IMR-90 (cell line): Measurements from ENCODE around the gene CST1. TPM values are rescaled to one million over a fixed set of nuclear protein-coding genes. Genes with fewer than 3 reads are reported as not detected.

Experiments
- ATAC-seq: fragments of 200-7000 bp; cut with Tn5 transposase; 2 replicates; pipeline ENCODE4 v1.9.1; 2020; ENCODE audit warnings: low read depth, mild to moderate bottlenecking, moderate library complexity
- BruUV-seq: library from RNA; stranded (reverse); fragments of 400-500 nt; replicated peaks from 2 replicates; lab custom pipeline; 2021; lab: Mats Ljungman, UMichigan
- CTCF ChIA-PET: fragments of 300-600 bp; formaldehyde crosslinking; extraction: SDS; loops from one replicate; lab custom pipeline; 2021; ENCODE audit warnings: antibody characterized with exemption; lab: Yijun Ruan, JAX
- POLR2A ChIA-PET: fragments of 300-600 bp; sonication (Branson Sonifier 250); formaldehyde crosslinking; loops from one replicate; lab custom pipeline; 2022; ENCODE audit warnings: antibody characterized with exemption; ENCODE audit not compliant: unreplicated experiment; lab: Charles Lee
- DNase-seq: peaks from one replicate; pipeline ENCODE4 v3.0.0; 2013
- H2AFZ ChIP-seq: replicated peaks from 2 replicates; pipeline ENCODE3; 2013; ENCODE audit warnings: low read length, mild to moderate bottlenecking; ENCODE audit not compliant: poor library complexity
- H2AK5ac ChIP-seq: 2 replicates; pipeline ENCODE4 v1.6.1; 2013; ENCODE audit warnings: low read depth, low read length, inconsistent platforms
- H2AK9ac ChIP-seq: replicated peaks from 2 replicates; pipeline ENCODE3; 2013; ENCODE audit warnings: mild to moderate bottlenecking, low read depth, low read length, moderate library complexity; ENCODE audit not compliant: poor library complexity
- H2BK120ac ChIP-seq: 2 replicates; pipeline ENCODE4 v1.6.1; 2013; ENCODE audit warnings: low read depth, low read length, inconsistent platforms
- H2BK15ac ChIP-seq: 3 replicates; pipeline ENCODE4 v1.6.1; 2013; ENCODE audit warnings: low read depth, low read length, inconsistent platforms
- H2BK20ac ChIP-seq: 2 replicates; pipeline ENCODE4 v1.6.1; 2013; ENCODE audit warnings: low read depth, mild to moderate bottlenecking, inconsistent platforms, low read length, moderate library complexity
- H2BK5ac ChIP-seq: 2 replicates; pipeline ENCODE4 v1.6.1; 2013; ENCODE audit warnings: mild to moderate bottlenecking, low read depth, low read length, inconsistent platforms; ENCODE audit not compliant: poor library complexity, severe bottlenecking
- H3K14ac ChIP-seq: replicated peaks from 2 replicates; pipeline ENCODE4 v1.6.1; 2013; ENCODE audit warnings: low read depth, low read length, inconsistent platforms
- H3K18ac ChIP-seq: 2 replicates; pipeline ENCODE4 v1.6.1; 2013; ENCODE audit warnings: low read depth, low read length, control low read depth
- H3K23ac ChIP-seq: 2 replicates; pipeline ENCODE4 v1.6.1; 2013; ENCODE audit warnings: low read depth, low read length, inconsistent platforms
- H3K27ac ChIP-seq: 2 replicates; pipeline ENCODE4 v1.5.1; 2013; ENCODE audit warnings: mild to moderate bottlenecking, control low read depth, low read length; ENCODE audit not compliant: insufficient read depth
- H3K27me3 ChIP-seq: 2 replicates; pipeline ENCODE4 v1.6.1; 2013; ENCODE audit warnings: low read length; ENCODE audit not compliant: control insufficient read depth, insufficient read depth
- H3K36me3 ChIP-seq: 2 replicates; pipeline ENCODE4 v1.6.1; 2013; ENCODE audit warnings: low read length, mixed read lengths; ENCODE audit not compliant: control insufficient read depth, insufficient read depth
- H3K4ac ChIP-seq: 2 replicates; pipeline ENCODE4 v1.6.1; 2013; ENCODE audit warnings: low read depth, low read length, inconsistent platforms
- H3K4me1 ChIP-seq: 2 replicates; pipeline ENCODE4 v1.6.1; 2013; ENCODE audit warnings: low read length, mixed read lengths; ENCODE audit not compliant: control insufficient read depth, insufficient read depth
- H3K4me2 ChIP-seq: 2 replicates; pipeline ENCODE4 v1.6.1; 2013; ENCODE audit warnings: low read depth, mild to moderate bottlenecking, control low read depth, low read length, moderate library complexity
- H3K4me3 ChIP-seq: 2 replicates; pipeline ENCODE4 v1.5.1; 2013; ENCODE audit warnings: low read depth, mild to moderate bottlenecking, control low read depth, low read length, moderate library complexity; ENCODE audit not compliant: insufficient read depth
- H3K56ac ChIP-seq: 2 replicates; pipeline ENCODE4 v1.6.1; 2013; ENCODE audit warnings: low read length, inconsistent platforms; ENCODE audit not compliant: insufficient read depth; ENCODE audit errors: extremely low read depth
- H3K79me1 ChIP-seq, 2 experiments: 2 replicates each; pipeline ENCODE4 v1.6.1; 2013; ENCODE audit warnings: low read length in 2 of 2, inconsistent platforms in 1 of 2, low read depth in 1 of 2
- H3K9ac ChIP-seq: 2 replicates; pipeline ENCODE4 v1.6.1; 2013; ENCODE audit warnings: low read depth, low read length, control low read depth
- H3K9me1 ChIP-seq: 2 replicates; pipeline ENCODE4 v1.6.1; 2013; ENCODE audit warnings: low read length, inconsistent platforms; ENCODE audit not compliant: insufficient read depth
- H3K9me3 ChIP-seq: 2 replicates; pipeline ENCODE4 v1.6.1; 2013; ENCODE audit warnings: low read length; ENCODE audit not compliant: control insufficient read depth, insufficient read depth
- H4K20me1 ChIP-seq: 2 replicates; pipeline ENCODE4 v1.6.1; 2013; ENCODE audit warnings: low read length, inconsistent platforms; ENCODE audit not compliant: insufficient read depth
- H4K5ac ChIP-seq: 2 replicates; pipeline ENCODE4 v1.6.1; 2013; ENCODE audit warnings: mild to moderate bottlenecking, low read depth, low read length, control low read depth
- H4K8ac ChIP-seq, 2 experiments: 2 replicates each; pipeline ENCODE4 v1.6.1; 2013; ENCODE audit warnings: low read depth in 2 of 2, low read length in 2 of 2, control low read depth in 1 of 2, inconsistent platforms in 1 of 2
- H4K91ac ChIP-seq: 2 replicates; pipeline ENCODE4 v1.6.1; 2013; ENCODE audit warnings: low read depth, low read length, inconsistent platforms; ENCODE audit not compliant: insufficient read depth
- CEBPB ChIP-seq: IDR thresholded peaks from 2 replicates; pipeline ENCODE4 v1.6.1; 2012; ENCODE audit warnings: low read depth, low read length, improper control_type of control experiment
- CTCF ChIP-seq: conservative IDR thresholded peaks from 2 replicates; pipeline ENCODE4 v1.5.1; 2012; ENCODE audit warnings: mild to moderate bottlenecking, low read depth, low read length, improper control_type of control experiment
- NFE2L2 ChIP-seq: fragments of 150-350 bp; IDR thresholded peaks from 2 replicates; pipeline ENCODE4 v1.6.1; 2016; ENCODE audit warnings: low read depth, mild to moderate bottlenecking, low read length
- WGBS, 2 experiments: methylation state at CpG; one replicate each; pipeline versions ENCODE4 v1.1.5 to v1.1.7; 2013; ENCODE audit warnings: missing lambda C conversion rate in 2 of 2; ENCODE audit not compliant: insufficient read length in 1 of 2; ENCODE audit errors: extremely low coverage in 2 of 2; 5-methylcytosine and 5-hydroxymethylcytosine counted together
- dilution Hi-C: fragments of 300-500 bp; cut with HindIII; formaldehyde crosslinking; loops from one replicate; pipeline ENCODE4 v1.14.3; 2018; ENCODE audit warnings: low sequenced_read_pairs; ENCODE audit not compliant: unreplicated experiment
- in situ Hi-C: fragments of 300-500 bp; cut with MboI; formaldehyde crosslinking; loops from 3 replicates; pipeline ENCODE4 v1.14.3; 2019; ENCODE audit warnings: low sequenced_read_pairs, inconsistent platforms, mixed read lengths
- intact Hi-C: fragments of 100-400 bp; cut with micrococcal nuclease; formaldehyde crosslinking; loops from 2 replicates; pipeline ENCODE4 v1.10.0; 2022
- polyA plus RNA-seq, 3 experiments: library from polyadenylated mRNA; depleted of rRNA; stranded (reverse); fragments of >200 nt; gene quantifications; 2 replicates each; pipeline ENCODE4 v1.2.3, GENCODE V29; 2012; ENCODE audit warnings: low replicate concordance in 1 of 3
- total RNA-seq: library from RNA; depleted of rRNA; stranded (reverse); fragments of >200 nt; gene quantifications from 2 replicates; pipeline ENCODE4 v1.2.3, GENCODE V29; 2012

The CST1 gene
- total and polyA plus RNA-seq, 2 of the 4 experiments (the other 2 are of a cell fraction) = not detected

DNA sequence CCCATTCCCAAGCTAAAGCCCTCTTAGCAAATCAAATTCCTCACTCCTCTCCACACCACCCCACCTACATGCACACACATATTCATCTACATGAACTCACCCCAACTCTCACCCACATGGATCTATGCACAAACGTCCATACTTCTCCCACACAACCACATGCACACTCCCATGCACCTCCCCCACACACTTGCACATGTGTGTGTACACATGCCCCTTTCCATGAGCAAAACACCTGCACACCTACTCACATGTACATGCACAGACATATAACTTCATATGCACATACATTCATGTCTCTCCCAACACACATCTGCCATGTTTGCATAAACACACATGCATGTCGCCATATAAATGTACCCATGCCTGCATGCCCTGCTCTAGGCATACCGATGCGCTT, 22.8 kb upstream of the CST1 start:
- 80% methylated on average over 4 of the region's 4 CpGs; no CpG with 5 or more reads in 1 of the 2 experiments for WGBS, 2 experiments
- Histone ChIP-seq H4K91ac (no peak overlapping the region), H3K4me2 (no peak overlapping the region), H3K27ac (no peak overlapping the region), H4K5ac (no peak overlapping the region), H2BK20ac (no peak overlapping the region), H3K18ac (no peak overlapping the region), H2BK120ac (no peak overlapping the region), H3K23ac (no peak overlapping the region), H3K27me3 (peaks cover 11% of the 10 kb centered on the region), H3K9me1 (no peaks in the 10 kb centered on the region), H3K56ac (no peak overlapping the region), H3K79me1 (no peaks in the 10 kb centered on the region), H2AK5ac (no peak overlapping the region), H4K20me1 (no peaks in the 10 kb centered on the region), H3K4ac (no peak overlapping the region), H2BK5ac (no peak overlapping the region), H3K36me3 (no peaks in the 10 kb centered on the region), H2BK15ac (no peak overlapping the region), H3K4me3 (no peak overlapping the region), H2AFZ (no peak overlapping the region), H3K9ac (no peak overlapping the region), H3K9me3 (no peaks in the 10 kb centered on the region), H2AK9ac (no peak overlapping the region), H4K8ac (no peak overlapping the region), H3K4me1 (no peaks in the 10 kb centered on the region), H3K14ac (no peak overlapping the region)
- TF ChIP-seq CEBPB = no peak
- TF ChIP-seq CTCF = no peak
- no peak for TF ChIP-seq NFE2L2
- DNase-seq (no peak), ATAC-seq (no peak)
- intact Hi-C loops (no loop called here), in situ Hi-C loops (no loop called here), dilution Hi-C loops (no loop called here)
- POLR2A ChIA-PET = no interaction called here
- BruUV-seq = no TSS peak
- CTCF ChIA-PET = no interaction called here
